ENCODE data around the gene CXCR4.

DNA sequence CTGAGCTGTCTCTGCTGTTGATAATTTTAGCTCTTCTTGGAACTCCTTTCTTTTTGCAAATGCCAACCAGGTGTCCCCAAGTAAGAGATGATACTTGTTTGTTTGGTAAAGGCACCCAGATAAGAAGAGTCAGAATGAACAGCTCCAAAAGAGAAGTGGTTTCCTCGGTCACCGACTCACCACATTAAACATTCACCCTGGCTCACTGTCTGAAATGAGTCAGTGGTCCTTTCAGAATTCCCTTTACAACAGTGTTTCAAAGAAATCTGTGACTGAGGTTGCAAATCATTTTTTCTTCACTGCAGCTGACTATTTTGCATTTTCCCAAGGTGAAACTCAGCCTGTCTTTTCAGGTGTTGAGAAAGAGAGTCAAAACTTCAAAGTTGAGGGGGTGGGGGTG lies 16.2 kb upstream of the CXCR4 start:
- TF ChIP-seq GATA3 (IDR thresholded peaks at IDR 0.05; ENCODE audit: low read depth, low read length) (no peak), GATA2 (IDR thresholded peaks at IDR 0.05; ENCODE audit: low read depth, low read length) (no peak)
